NOMO-1 treated with DMSO at 0.1 percent for 48 hours (cell line): ENCODE results near the gene SLC15A4.

Source experiments
- DNase-seq: peaks from one replicate; lab custom pipeline; 2025; ENCODE audit not compliant: unreplicated experiment; lab: John Stamatoyannopoulos, UW

SLC15A4 gene

DNA sequence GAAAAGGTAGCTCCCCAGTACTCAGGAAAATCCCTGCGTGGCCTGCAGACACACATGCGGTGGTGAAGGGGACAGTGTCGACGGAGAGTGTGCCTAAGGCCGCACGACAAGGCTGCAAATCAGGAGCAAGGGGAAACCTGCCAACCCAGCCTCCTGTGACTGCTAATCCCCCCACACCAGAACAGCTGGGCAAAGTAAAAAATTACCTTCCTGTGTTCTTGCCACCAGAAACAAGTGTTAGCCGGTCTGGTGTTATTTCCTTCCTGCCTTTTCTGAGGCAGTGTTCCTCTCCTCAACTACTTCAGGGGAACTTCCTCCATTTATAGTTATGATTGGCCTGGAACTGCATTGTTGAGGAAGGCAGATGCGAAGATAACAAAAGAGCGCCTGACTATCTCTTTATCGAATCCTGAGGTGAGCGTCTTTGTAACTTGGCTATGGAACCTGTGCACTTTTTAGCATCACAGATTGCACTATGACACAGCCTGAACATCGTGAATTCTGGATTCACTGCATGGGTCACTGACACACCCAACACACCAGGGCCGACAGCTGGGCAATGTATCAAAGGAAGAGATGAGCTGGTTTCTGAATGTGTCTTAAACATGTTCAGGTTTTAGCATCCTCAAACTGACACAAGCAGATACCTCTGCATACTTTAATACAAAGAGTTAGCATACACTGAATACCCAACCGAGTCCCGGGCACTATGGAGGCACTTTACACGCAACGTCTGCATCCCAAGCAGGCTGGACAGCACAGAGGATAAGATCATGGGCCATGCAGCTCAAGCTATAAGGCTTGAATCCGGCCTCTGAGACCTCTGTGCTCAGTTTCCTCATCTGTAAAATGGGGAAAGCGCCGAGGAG, 28.9 kb downstream of the SLC15A4 start:
- DNase-seq = no peak

DNA sequence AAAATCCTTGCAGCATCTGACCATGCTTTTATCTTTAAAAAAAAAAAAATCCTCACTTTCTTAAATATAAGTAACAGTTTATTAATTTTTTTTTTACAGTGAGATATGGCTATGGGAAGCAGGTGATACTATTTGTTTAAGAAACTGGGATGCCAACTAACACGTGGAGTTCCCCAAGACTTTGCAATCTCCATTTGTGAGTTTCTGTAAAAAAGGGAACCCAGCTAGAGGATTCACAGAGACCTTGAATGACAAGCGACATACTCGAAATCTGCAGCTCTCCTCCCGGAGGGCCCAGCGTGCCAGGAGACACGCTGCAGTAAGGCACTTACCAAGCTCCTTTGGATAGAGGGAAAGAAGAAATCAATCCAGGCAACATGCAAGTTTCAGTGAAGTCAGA, 30.1 kb downstream of the SLC15A4 start:
- DNase-seq = no peak

DNA sequence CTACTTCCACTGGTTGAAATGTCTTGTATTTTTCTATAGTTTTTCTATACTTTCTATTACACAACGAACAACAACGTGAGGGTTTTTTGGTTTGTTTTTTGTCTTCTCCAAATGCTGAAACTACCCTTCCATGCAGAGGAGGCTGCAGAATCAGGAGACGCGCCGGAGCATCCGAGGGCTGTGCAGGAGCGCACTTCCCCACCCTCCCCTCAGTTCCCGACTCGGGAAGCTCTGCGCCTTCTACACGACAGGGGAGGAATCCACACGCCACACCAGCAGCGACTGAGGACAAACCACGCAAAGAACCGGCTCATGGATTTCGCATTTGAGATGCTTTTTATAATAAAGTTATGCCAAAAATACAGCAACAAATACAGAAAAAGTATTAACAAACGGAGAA, 30.9 kb downstream of the SLC15A4 start:
- DNase-seq = no peak

DNA sequence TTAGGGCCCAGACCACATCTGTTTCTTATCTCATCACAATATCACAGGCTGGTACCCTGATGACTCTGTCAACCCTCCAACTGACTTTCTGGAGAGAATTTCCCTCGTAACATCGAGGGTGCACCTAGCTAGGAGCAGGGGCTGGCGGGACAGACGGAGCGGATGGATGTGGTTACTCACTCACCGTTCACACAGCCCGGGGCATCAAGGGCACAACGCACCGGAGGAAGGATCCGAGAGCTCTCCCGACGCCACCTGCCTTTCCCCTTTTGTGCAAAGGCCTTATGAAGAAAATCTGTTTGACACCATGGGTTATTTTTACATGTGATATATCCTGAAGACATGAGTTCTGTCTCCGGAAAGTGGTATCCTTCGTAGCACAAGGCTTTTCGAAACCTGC, 31.4 kb downstream of the SLC15A4 start:
- DNase-seq = no peak

DNA sequence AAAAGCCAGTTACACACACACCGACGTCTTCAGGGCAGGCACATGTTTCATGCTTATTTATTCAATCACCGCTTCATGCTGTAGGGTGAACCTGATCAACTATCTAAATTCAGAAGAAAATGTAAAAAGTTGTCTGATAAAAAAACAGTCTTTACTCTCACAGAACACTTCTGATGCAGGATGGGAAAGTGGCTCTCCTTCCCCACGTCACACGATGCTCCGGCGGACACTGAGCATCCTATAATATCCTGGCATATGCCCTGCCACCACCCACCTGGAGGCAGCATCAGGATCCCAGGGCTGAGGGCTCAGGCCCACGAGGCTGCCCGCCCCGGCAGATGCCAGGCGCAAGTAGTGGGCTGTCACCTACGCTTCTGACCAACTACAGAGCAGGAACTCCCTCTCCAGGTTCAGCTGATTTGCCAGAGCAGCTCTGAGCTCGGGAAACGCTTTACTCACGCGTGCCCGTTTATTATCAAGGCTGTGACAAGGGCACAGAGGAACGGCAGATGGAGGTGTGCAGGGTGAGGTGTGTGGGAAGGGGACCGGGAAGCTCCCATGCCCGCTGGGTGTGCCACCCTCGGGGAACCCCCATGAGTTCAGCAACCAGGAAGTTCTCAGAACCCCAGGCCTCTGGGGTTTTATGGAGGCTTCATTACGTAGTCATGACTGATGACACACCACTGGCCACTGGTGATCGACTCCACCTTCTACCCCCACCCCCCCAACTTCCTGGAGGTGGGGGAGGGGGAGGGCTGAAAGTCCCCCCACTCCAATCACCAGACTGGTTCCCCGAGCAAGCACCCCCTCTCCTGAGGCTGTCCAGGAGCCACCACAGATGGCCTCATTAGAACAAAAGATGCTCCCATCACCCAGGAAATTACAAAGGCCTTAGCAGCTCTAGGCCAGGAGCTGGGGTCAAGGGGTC, 32.1 kb downstream of the SLC15A4 start:
- no peak for DNase-seq

DNA sequence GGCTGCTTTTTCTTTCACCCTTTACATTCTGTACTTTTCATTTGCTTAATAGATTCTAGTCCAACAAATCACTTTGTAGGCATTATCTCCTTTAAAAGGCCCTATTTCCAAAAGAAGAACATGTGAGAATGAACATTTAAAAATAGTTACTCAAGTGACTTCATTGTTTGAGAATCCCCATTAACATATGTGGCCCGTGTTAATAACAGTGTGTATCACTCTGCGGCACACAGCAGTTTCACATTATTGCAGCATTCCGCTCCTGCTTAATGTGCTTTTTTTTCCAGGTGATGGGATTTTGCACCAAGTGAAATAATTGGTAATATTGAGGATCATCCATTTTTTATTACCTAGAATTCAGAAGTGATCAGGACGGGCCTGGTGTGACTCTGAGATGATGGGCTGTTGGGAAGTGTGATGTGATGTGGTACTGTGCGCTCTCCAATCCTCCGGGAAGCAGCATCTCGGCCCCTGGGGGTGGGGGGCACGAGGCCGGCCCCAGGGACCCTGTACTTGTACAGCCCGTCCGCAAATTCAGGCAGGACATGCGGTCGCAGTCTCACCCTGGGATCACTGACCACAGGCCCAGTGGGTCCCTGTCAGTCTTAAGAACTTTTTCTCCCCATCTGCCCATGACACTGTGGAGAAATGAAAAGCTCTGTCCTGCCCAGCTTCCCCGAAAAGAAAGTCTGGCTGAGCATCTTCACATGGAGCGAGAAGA, 32.9 kb downstream of the SLC15A4 start:
- no peak for DNase-seq

DNA sequence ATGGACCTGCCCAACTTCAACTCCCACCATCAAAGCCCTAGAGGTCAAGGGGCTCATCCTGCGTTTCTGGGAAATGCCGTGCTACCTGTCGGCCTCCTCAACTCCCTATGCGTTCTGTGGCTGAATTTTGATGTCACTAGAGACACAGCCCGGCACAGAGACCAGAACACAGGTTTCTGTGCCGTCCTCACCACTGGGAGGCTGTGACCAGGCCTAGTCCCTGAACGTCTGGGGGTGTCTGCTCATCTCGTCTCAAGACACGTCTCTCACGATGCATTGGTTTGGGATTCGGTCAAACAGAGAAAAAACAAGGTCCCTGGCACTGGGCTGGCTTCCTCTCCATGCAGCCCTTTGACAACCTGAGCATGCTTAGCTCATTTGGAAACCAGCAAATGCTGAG, 33.5 kb downstream of the SLC15A4 start:
- DNase-seq = no peak

DNA sequence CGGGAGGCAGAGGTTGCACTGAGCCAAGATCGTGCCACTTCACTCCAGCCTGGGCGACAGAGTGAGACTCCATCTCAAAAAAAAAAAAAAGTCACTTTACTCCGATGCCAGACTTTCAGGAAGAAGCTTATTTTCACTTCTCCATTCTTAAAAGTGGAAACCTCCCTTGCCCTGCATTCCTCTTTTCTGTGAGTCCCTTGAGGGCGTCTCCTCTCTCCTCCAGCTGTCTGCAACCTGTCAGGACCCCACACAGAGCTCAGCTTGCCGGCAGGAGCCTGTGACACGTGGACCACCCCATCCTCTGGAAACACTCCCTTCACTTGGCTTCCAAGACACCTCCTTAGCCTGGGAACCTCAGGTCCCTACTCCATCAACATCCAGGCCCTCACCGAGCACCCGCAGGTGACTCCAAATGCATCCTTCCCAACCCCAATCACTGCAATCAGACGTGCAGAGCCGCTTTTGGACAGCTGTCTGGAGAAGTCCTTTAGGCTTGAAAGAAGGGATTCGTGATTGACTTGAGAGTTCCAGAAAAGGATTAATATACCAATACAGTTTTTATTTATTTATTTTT, 34.3 kb downstream of the SLC15A4 start:
- peak; percentile 81 for DNase-seq

DNA sequence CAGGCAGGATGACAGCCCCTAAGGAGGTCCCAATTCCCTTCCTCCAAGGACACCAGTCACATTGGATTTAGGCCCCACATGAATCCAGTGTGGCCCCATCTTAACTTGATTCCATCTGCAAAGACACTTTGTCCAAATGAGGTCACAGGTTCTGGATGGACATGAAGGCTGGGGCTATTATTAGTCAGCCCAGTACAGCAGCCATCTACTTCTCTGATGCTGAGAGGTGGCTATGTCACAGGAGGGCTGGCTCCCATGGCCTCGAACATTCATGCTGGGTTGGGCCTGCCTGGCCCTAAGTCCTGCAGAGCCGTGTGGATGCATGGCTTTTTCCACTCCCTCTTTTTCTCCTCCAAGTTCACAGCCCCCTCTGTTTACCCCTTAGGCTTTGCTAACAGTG, 35.9 kb downstream of the SLC15A4 start:
- no peak for DNase-seq

DNA sequence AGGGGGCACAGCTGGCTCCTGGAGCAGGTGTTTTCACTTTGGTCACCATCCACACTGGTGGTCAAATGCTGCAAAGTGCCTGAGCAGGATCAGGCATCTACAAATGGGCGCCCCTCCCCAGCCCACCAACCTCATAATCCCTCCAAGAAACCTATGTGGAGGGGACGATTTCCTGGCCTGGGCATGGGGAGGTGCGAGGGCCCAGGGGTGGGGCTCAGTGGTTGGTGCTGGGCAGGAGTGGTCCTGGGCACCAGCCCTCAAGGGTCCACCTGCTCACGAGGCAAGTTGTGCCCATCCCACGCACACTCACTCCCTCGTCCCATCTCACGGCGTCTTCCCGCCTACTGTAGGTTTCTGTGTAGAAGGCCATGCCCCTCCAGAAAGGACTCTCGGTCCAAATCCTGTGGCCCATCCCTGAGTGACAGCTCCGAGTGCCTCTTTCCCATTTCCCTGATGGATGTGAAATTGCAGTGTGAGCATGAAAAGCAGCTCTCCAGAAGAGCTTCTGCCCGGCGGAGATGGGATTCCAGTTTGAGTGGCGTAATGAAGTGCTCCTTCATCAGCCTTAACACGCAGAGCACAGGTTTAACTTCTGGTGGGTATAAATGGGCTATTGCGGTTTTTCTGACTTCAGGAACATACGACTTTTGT, 36.9 kb downstream of the SLC15A4 start:
- DNase-seq = no peak

DNA sequence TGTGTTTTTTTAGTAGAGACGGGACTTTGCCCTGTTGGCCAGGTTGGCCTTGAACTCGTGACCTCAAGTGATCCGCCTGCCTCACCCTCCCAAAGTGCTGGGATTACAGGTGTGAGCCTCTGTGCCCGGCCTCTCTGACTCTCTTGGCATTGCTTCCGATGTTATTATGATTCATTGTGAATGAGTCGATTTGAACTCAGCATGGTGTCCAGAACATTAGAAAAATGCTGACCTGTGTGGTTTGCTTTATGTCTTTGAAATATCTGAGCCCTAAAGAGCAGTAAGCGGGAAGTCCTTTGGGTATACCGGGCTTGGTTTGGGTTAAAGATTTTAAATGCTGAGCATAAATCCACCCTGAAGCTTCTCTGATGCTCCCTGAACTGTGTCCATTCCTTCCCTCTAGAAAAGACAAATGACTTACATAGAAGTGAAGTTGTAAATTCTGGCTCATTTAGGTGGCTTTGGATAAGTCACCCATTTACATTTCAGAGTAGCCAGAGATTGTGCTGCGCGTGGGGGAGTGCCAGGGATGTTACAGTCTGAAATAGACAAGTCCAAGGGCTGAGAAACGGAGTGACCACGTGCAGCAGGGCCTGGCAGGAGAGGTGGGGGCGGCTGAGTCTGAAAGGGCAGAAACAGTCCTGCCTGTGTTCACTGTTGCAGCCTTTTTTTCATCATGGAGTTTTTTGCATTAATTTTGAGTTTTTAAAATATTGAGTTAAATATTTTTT, 39.6 kb downstream of the SLC15A4 start:
- DNase-seq = no peak

DNA sequence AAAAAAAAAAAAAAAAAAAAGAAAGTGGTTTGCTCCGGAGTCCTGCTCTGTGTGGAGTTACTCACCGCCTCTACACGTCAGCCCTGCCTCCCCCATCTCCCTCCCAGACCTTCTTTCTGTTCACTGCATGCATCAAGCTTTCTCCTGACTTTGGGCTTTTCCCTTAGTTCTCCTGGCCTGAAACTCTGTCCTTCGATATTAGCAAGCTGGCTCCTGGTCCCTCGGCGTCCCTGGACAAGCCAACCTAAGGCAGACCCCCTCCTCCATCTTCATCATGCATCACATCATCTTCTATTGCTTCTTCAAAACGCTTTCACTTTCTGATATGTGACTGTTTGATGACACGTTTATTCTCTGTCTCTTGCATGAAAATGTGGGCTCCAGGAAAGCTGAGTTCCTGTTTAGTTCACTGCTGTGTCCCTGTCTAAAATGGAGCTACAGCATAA, 40.6 kb downstream of the SLC15A4 start:
- peak; percentile 63 for DNase-seq

DNA sequence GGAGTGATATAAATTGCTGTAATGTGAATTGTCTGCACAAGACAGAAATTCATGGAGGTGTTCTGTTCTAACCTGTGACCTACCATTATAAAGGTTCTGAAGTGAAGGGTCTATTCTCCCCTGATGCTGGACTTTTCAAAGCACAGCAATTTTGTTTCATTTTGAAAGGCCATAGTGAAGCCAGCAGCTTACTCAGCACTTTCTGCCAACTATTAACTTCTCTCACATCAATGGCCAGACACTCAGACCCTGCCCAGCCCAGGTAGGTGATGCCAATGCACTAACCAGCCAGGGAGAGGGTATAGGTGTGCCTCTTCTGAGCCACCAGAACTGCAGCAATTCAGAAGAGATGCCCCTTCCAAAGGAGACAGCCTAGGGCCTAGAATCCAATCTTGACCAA, 43.9 kb downstream of the SLC15A4 start:
- no peak for DNase-seq

DNA sequence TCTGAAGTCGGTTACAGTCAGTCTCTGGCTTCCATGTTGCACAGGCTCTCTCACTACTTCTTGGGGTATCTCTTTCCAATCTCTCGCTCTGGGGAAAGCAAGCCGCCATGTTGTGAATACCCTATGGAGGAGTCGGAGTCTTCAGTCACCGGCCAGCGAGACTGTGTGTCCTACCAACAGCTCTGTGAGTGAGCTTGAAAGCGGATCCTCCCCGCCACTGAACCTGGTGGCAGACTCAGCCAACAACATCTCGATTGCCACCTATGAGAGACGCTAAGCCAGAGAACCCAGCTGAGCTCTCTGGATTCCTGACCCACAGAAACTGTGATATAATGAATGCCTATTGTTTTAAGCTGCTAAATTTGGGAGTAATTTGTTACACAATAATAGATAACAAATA, 51.5 kb downstream of the SLC15A4 start:
- DNase-seq = no peak

DNA sequence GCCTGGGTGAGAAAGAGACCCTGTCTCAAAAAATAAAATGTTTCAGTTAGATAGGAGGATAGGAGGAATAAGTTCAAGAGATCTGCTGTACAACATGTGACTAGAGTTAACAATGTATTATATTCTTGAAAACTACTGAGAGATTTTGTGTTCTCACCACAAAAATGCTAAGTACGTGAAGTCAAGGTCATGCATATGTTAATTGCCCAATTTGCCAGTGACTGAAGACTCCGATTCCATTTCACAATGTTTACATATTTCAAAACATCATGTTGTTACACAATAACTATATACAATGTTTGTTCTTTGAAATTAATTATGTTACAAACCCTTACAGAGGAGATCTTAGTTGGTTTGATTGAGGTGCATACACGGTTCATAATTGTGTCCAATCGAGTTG, 52.1 kb downstream of the SLC15A4 start:
- DNase-seq = peak; percentile 37

DNA sequence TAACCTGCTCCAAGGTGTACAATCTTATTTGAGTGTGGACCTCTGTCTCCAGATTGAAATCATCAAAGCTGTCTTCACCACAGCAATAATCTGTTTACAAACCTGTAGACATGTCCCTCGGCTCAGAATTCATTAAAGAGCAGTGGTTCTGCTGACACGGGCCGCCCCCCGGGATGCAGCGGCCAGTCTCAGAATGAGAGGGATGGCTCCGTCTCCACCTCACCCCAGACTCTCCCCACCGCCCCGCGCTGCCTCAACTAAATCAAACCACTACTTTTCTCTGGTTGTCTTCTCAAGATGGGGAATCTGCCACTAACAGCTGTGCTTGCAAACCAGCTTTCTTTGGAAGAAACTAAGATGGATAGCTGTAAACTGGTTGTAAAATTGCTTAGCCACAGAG, 56.2 kb downstream of the SLC15A4 start:
- DNase-seq = no peak

DNA sequence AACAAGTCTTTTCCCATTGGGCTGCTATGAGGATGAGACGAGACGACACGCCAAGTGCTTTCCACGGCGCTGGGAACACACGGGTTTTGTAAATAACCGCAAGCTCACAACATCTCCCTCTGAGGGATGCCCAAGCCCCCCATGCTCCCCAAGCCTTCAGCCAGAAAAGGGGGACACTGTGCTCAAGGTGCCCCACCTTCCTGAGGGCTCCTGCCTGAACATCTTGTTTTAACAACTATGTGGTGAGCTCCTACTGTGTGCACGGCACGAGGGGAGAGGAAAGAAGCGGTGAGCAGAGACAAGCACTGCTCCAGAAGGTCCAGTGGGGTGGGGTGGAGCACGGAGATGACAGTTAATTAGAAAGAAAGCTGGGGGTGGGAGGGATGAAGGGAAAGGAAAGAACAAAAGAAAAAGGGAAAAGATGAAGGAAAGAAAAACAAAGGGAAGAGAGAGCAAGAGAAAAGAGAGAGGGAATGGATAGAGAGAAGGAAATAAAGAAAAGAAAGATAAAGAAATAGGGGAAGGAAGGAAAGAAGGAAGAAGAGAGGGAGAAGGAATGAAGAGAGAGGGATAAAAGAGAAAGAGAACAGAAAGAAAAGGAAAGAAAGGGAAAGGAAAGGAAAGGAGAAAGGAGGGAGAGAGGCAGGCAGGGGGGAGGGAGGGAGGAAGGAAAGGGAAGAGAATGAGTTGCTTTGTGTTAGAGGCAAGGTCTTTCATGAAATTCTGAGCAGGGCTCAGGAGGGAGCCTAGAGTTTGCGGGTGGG, 56.8 kb downstream of the SLC15A4 start:
- no peak for DNase-seq

DNA sequence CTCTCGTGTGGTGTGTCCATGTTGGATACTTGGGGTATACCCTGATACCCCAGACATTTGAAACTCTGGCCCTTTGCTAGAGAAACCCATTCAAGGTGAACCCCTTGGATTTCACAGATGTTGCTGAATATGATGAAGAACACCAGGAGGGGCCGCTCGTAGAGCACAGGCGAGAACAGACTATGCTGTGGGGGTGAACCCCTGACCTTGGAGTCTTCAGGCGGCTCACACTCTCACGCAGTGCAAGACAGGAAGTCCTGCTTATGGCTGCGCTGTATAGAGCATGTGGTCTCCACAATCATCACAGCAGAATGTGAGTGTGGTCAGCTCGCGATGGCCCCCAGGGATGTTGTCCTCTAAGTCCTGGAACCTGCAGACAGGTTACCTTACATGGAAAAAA, 60.4 kb downstream of the SLC15A4 start:
- DNase-seq = peak; percentile 1

DNA sequence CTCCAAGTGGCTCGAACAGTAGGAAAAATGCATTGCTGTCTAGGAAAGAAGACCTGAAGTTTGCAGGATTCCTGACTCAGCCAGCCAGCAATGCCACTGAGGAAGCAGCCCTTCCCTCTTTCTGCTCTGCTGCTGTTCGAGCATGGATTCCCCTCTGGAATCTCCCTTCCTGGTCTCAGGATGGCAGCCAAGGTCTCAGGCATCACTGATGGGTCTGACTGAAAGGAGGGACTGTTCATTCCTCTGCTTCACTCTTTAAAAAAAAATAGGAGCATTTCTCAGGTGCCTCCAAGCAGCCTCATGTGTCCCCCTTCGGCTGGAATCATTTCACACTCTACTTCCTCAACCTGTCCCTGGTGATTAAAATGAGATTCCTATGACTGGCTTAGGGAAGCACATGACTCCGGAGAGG, 62.4 kb downstream of the SLC15A4 start:
- DNase-seq = no peak
